ENCODE results near the gene INPP4B.
"Not testable (repeated sequence)": the region's sequence is repeated elsewhere in the genome, so short reads cannot be mapped to it uniquely, and the experiment has no call there.

INPP4B gene

GRCh38 chr4:142085513-142086292, 760.4 kb downstream of the INPP4B start:
- DNase-seq (ENCODE audit: low read depth), result no peak

- DNase-seq (ENCODE audit: low read depth), result no peak
Measured at GRCh38 chr4:142083264-142083663, 762.8 kb downstream of the INPP4B start.

GRCh38 chr4:142081025-142081424, 765.1 kb downstream of the INPP4B start:
- no peak for DNase-seq (ENCODE audit: low read depth)

GRCh38 chr4:142079959-142080358, 766.1 kb downstream of the INPP4B start:
- DNase-seq (ENCODE audit: low read depth), result no peak

- DNase-seq (ENCODE audit: low read depth), result no peak
Measured at GRCh38 chr4:142077048-142077447, 769.1 kb downstream of the INPP4B start.

GRCh38 chr4:142068304-142068703, 777.8 kb downstream of the INPP4B start:
- DNase-seq (ENCODE audit: low read depth), result not testable (repeated sequence)

- DNase-seq (ENCODE audit: low read depth), result not testable (repeated sequence)
Measured at GRCh38 chr4:142066562-142066961, 779.5 kb downstream of the INPP4B start.

GRCh38 chr4:142065086-142065647, 780.9 kb downstream of the INPP4B start:
- no peak for DNase-seq (ENCODE audit: low read depth)

GRCh38 chr4:142064181-142064580, 781.9 kb downstream of the INPP4B start:
- DNase-seq (ENCODE audit: low read depth), result no peak

GRCh38 chr4:142045996-142046395, 800.1 kb downstream of the INPP4B start:
- DNase-seq (ENCODE audit: low read depth), result no peak

GRCh38 chr4:142044271-142044670, 801.8 kb downstream of the INPP4B start:
- DNase-seq (ENCODE audit: low read depth), result no peak

- DNase-seq (ENCODE audit: low read depth), result no peak
Measured at GRCh38 chr4:142043509-142043908, 802.6 kb downstream of the INPP4B start.

GRCh38 chr4:142041788-142042187, 804.3 kb downstream of the INPP4B start:
- no peak for DNase-seq (ENCODE audit: low read depth)

GRCh38 chr4:142040043-142040442, 806.1 kb downstream of the INPP4B start:
- no peak for DNase-seq (ENCODE audit: low read depth)

- no peak for DNase-seq (ENCODE audit: low read depth)
Measured at GRCh38 chr4:142036795-142037583, 809.1 kb downstream of the INPP4B start.

GRCh38 chr4:142035566-142035965, 810.5 kb downstream of the INPP4B start:
- DNase-seq (ENCODE audit: low read depth), result no peak

- no peak for DNase-seq (ENCODE audit: low read depth)
Measured at GRCh38 chr4:142034101-142034500, 812.0 kb downstream of the INPP4B start.

- DNase-seq (ENCODE audit: low read depth), result no peak
Measured at GRCh38 chr4:142030010-142030409, 816.1 kb downstream of the INPP4B start.

- DNase-seq (ENCODE audit: low read depth), result no peak
Measured at GRCh38 chr4:142021761-142022160, 824.3 kb downstream of the INPP4B start.

- no peak for DNase-seq (ENCODE audit: low read depth)
Measured at GRCh38 chr4:142021181-142021580, 824.9 kb downstream of the INPP4B start.

GRCh38 chr4:142016031-142016430, 830.1 kb downstream of the INPP4B start:
- DNase-seq (ENCODE audit: low read depth), result no peak

- DNase-seq (ENCODE audit: low read depth), result no peak
Measured at GRCh38 chr4:142009751-142010150, 836.4 kb downstream of the INPP4B start.

- no peak for DNase-seq (ENCODE audit: low read depth)
Measured at GRCh38 chr4:142005519-142005918, 840.6 kb downstream of the INPP4B start.

Measured in T-helper 22 cell (primary cell).